ENCODE measurements around the gene MAGEH1. TPM values are rescaled to one million over a fixed set of nuclear protein-coding genes. Genes with fewer than 3 reads are reported as not detected.
A peak's percentile ranks its signal among the peaks of the same experiment; 100 is the strongest.

The MAGEH1 gene
- total and polyA plus RNA-seq, 12 donors = 6.5 to 28.4 (median 11.8) TPM

DNA sequence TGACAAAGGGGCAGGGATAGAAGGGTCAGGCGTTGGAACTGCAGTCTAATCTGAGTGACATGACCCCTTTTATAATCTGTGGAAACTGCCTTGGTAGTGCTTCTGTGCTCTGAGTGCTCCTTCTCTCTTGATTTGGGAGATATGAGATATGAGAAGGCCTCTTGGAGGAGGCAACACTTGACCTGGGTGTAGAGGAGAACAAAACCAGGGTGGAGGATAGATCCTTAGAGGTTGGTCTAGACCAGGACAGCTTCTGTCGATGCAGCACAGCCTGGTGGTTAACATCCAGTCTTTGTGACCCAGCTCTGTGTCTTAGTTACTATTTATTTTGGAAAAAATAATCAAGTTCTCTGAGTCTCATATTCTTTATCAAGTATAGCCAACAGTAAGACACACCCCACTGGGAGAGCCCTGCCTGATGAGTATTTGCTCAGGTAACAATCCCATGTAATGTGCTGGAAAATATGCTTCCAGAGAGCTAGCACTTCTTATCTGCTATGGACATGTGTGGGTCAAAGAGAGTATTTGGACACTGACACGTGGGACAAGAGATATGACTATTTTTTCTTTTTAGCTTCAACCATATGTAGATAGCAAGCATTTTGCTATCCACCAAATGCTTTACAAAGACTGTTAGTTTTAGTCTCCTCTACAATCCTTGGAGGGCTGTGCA, 28.6 kb downstream of the MAGEH1 start:
- Histone ChIP-seq H3K36me3 (no peaks in the 10 kb centered on the region), H3K4me3 (no peak overlapping the region), H3K9me3 (no peaks in the 10 kb centered on the region), H3K27ac (no peak overlapping the region), H3K27me3 (no peaks in the 10 kb centered on the region), H3K4me1 (no peaks in the 10 kb centered on the region)
- TF ChIP-seq, protein P1, sequence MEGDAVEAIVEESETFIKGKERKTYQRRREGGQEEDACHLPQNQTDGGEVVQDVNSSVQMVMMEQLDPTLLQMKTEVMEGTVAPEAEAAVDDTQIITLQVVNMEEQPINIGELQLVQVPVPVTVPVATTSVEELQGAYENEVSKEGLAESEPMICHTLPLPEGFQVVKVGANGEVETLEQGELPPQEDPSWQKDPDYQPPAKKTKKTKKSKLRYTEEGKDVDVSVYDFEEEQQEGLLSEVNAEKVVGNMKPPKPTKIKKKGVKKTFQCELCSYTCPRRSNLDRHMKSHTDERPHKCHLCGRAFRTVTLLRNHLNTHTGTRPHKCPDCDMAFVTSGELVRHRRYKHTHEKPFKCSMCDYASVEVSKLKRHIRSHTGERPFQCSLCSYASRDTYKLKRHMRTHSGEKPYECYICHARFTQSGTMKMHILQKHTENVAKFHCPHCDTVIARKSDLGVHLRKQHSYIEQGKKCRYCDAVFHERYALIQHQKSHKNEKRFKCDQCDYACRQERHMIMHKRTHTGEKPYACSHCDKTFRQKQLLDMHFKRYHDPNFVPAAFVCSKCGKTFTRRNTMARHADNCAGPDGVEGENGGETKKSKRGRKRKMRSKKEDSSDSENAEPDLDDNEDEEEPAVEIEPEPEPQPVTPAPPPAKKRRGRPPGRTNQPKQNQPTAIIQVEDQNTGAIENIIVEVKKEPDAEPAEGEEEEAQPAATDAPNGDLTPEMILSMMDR (IDR thresholded peaks at IDR 0.05) = no peak
- intact Hi-C loops (cut with DNase I) = no loop called here
- DNase-seq = no peak
- no peak for ATAC-seq
- WGBS, 2 donors = 67 to 71% methylated on average over 3 of the region's 3 CpGs

DNA sequence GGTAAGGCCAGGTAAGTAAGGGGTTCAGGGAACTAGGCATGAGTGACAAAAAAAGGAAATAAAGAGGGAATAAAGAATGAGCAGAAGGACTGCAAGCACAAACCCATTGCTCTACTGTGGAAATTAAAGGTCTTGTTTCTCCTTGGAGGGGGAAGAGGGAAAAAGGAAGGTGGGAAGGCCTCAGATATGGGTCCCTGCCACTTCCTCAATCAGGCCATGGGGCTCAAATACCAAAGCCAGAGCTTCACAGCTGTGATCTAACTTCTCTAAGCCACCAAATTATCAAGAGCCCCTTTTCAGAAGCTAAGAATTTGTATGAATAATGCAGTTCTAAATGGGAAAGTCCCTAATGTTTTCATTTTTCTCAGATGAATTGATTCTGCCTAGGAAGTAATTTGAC, 33.0 kb downstream of the MAGEH1 start:
- H3K4me1 ChIP-seq = peaks cover 0 to 10% (median 0%) of the 10 kb centered on the region in 9 donors
- no peaks in the 10 kb centered on the region for H3K27me3 ChIP-seq
- intact Hi-C loops (cut with DNase I) = no loop called here
- no peaks in the 10 kb centered on the region for H3K9me3 ChIP-seq
- H3K4me3 ChIP-seq = no peak overlapping the region
- H3K36me3 ChIP-seq = no peaks in the 10 kb centered on the region
- DNase-seq (no peak), ATAC-seq (no peak)
- TF ChIP-seq, protein P1 (IDR thresholded peaks at IDR 0.05) = no peak
- no peak overlapping the region for H3K27ac ChIP-seq

DNA sequence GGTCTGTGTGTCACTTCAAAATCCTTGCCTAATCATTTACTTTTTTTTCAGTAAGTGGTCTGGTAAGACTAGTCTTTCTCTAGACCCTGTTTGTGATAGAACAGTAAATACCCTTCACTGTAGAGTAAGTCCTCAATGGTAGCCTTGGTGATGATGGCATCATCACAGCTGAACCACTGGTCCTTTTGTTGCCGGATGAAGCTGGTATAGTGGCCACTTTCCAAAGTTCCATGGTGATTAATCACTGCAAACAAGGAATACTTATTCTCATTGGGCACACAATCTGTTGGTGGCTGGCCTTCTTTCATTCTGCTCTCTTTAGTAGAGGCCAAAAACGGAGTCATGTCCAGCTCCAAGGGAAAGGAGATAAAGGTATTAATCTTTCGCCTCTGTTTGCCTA, 34.8 kb downstream of the MAGEH1 start:
- intact Hi-C loops (cut with DNase I) = no loop called here
- no peaks in the 10 kb centered on the region for H3K27me3 ChIP-seq
- WGBS, 2 donors = 57 to 65% methylated on average over 3 of the region's 3 CpGs
- no peaks in the 10 kb centered on the region for H3K9me3 ChIP-seq
- H3K36me3 ChIP-seq = no peaks in the 10 kb centered on the region
- no peak for DNase-seq
- TF ChIP-seq, protein P1 (IDR thresholded peaks at IDR 0.05) = no peak
- H3K27ac ChIP-seq = no peak overlapping the region
- H3K4me1 ChIP-seq = peaks cover 0 to 11% (median 2%) of the 10 kb centered on the region in 9 donors
- peak in 1 of 8 donors; percentile 2 for ATAC-seq
- no peak overlapping the region for H3K4me3 ChIP-seq

DNA sequence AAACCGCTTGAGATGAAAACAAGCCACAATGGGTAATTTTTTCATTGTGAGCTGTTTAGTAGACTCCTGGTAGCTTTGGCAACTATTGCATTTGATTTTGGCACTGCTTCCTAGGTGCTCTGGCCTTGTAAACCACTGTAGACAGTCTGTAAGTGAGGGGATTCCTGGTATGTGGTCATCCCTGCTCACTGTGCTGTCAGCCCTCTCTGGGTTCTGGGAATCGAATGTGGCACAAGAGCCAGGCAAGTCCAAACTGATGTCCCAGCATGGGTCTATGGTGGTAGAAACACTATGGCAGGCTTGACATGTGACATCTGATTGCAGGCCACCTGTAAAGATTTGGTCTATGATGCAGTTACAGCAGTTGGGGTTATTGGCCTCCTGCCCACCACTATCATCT, 35.2 kb downstream of the MAGEH1 start:
- Histone ChIP-seq H3K27me3 (no peaks in the 10 kb centered on the region), H3K27ac (no peak overlapping the region), H3K4me3 (no peak overlapping the region), H3K9me3 (no peaks in the 10 kb centered on the region), H3K4me1 (peaks cover 0 to 11% (median 2%) of the 10 kb centered on the region in 9 donors), H3K36me3 (no peaks in the 10 kb centered on the region)
- intact Hi-C loops (cut with DNase I) = no loop called here
- ATAC-seq = no peak
- no peak for DNase-seq
- WGBS, 2 donors = 95 to 96% methylated on average over 2 of the region's 2 CpGs
- TF ChIP-seq, protein P1 (IDR thresholded peaks at IDR 0.05) = no peak
